HL-60 (cell line): Measurements from ENCODE around the gene RFX1.
"Not testable (repeated sequence)": the region's sequence is repeated elsewhere in the genome, so short reads cannot be mapped to it uniquely, and the experiment has no call there.

Experiments used
- DNase-seq, 2 experiments: peaks; one replicate each; pipeline ENCODE4 v3.0.0-alpha.2; 2010 to 2020; ENCODE audit warnings: low read depth in 1 of 2, low spot score in 1 of 2
- H3K27ac ChIP-seq: fragments of 250-450 bp; sonication (Bioruptor Pico); replicated peaks from 2 replicates; pipeline ENCODE4 v1.5.1; 2020; ENCODE audit warnings: mild to moderate bottlenecking, moderate library complexity
- H3K27me3 ChIP-seq: fragments of 250-450 bp; sonication (Bioruptor Pico); 2 replicates; pipeline ENCODE4 v1.5.1; 2021; ENCODE audit warnings: mild to moderate bottlenecking, moderate library complexity; ENCODE audit not compliant: insufficient read depth, poor library complexity, severe bottlenecking
- H3K4me3 ChIP-seq: replicated peaks from 2 replicates; pipeline ENCODE4 v1.5.1; 2011; ENCODE audit warnings: mild to moderate bottlenecking, control low read depth, low read length; ENCODE audit not compliant: insufficient read depth
- CTCF ChIP-seq: IDR thresholded peaks from one replicate; pipeline ENCODE4 v1.5.1; 2011; ENCODE audit warnings: low read length, control low read depth, inconsistent platforms; ENCODE audit not compliant: insufficient read depth
- GABPA ChIP-seq: IDR thresholded peaks from 2 replicates; pipeline ENCODE4 v1.6.1; 2012; ENCODE audit warnings: low read depth
- POLR2AphosphoS5 ChIP-seq: IDR thresholded peaks from 2 replicates; pipeline ENCODE4 v1.6.1; 2012; ENCODE audit warnings: low read depth
- SPI1 ChIP-seq: IDR thresholded peaks from 2 replicates; pipeline ENCODE4 v1.6.1; 2012; ENCODE audit warnings: low read depth, mild to moderate bottlenecking, borderline replicate concordance
- TF ChIP-seq, protein P1 (sequence below): IDR thresholded peaks from 2 replicates; pipeline ENCODE4 v1.6.1; 2012; ENCODE audit warnings: low read depth; ENCODE audit not compliant: insufficient replicate concordance

RFX1 gene

GRCh38 chr19:14053500-14053899 lies 47.4 kb upstream of the RFX1 start:
- H3K27me3 ChIP-seq, result peaks cover 17% of the 10 kb centered on the region
- no peak overlapping the region for H3K4me3 ChIP-seq
- DNase-seq, result no peak
- TF ChIP-seq POLR2AphosphoS5 (no peak), SPI1 (no peak), GABPA (no peak), CTCF (no peak)
- TF ChIP-seq, protein P1, sequence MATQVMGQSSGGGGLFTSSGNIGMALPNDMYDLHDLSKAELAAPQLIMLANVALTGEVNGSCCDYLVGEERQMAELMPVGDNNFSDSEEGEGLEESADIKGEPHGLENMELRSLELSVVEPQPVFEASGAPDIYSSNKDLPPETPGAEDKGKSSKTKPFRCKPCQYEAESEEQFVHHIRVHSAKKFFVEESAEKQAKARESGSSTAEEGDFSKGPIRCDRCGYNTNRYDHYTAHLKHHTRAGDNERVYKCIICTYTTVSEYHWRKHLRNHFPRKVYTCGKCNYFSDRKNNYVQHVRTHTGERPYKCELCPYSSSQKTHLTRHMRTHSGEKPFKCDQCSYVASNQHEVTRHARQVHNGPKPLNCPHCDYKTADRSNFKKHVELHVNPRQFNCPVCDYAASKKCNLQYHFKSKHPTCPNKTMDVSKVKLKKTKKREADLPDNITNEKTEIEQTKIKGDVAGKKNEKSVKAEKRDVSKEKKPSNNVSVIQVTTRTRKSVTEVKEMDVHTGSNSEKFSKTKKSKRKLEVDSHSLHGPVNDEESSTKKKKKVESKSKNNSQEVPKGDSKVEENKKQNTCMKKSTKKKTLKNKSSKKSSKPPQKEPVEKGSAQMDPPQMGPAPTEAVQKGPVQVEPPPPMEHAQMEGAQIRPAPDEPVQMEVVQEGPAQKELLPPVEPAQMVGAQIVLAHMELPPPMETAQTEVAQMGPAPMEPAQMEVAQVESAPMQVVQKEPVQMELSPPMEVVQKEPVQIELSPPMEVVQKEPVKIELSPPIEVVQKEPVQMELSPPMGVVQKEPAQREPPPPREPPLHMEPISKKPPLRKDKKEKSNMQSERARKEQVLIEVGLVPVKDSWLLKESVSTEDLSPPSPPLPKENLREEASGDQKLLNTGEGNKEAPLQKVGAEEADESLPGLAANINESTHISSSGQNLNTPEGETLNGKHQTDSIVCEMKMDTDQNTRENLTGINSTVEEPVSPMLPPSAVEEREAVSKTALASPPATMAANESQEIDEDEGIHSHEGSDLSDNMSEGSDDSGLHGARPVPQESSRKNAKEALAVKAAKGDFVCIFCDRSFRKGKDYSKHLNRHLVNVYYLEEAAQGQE, result no peak
- H3K27ac ChIP-seq, result no peak overlapping the region

DNA sequence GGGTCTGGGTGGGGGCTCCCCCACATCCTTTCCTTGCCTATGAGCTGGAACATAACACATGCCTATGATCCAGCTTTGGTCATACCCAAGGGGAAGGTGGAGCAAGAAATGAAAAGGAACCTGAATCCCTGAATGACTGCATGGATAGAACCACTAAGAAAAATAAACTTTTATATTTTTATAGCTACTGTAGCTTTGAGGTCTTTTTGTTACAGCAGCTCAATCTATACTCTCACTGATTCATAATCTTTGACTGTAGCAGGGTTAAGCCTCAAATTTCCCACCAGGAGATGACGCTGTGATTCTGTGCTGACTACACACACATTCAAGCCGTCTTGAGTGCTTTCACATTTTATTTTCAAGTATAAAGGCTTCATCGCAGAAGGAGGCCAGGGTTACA lies 46.9 kb upstream of the RFX1 start:
- H3K4me3 ChIP-seq, result no peak overlapping the region
- H3K27me3 ChIP-seq, result peaks cover 12% of the 10 kb centered on the region
- no peak overlapping the region for H3K27ac ChIP-seq
- TF ChIP-seq CTCF (no peak), SPI1 (no peak), GABPA (no peak), POLR2AphosphoS5 (no peak)
- TF ChIP-seq, protein P1, result no peak
- DNase-seq, result no peak

GRCh38 chr19:14052470-14052869 lies 46.4 kb upstream of the RFX1 start:
- Histone ChIP-seq H3K27me3 (peaks cover 8% of the 10 kb centered on the region), H3K27ac (no peak overlapping the region), H3K4me3 (no peak overlapping the region)
- DNase-seq, result no peak
- TF ChIP-seq POLR2AphosphoS5 (no peak), SPI1 (no peak), CTCF (no peak), GABPA (no peak)

GRCh38 chr19:14051980-14052379 lies 45.9 kb upstream of the RFX1 start:
- H3K4me3 ChIP-seq, result no peak overlapping the region
- no peak overlapping the region for H3K27ac ChIP-seq
- TF ChIP-seq POLR2AphosphoS5 (no peak), SPI1 (no peak), GABPA (no peak), CTCF (no peak)
- TF ChIP-seq, protein P1, result no peak
- H3K27me3 ChIP-seq, result peaks cover 7% of the 10 kb centered on the region
- DNase-seq, result no peak

DNA sequence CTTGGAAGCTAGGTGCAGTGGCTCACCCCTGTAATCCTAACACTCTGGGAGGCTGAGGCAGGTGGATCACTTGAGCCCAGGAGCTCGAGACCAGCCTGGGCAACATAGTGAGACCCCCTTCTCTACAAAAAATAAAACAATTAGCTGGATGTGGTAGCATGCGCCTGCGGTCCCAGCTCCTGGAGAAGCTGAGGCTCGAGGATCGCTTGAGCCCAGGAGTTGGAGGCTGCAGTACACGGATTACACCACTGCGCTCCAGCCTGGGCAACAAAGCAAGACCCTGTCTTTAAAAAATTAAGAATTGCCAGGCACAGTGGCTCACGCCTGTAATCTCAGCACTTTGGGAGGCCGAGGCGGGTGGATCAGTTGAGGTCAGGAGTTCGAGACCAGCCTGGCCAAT lies 44.8 kb upstream of the RFX1 start:
- not testable (repeated sequence) for H3K4me3 ChIP-seq, DNase-seq, H3K27ac ChIP-seq, H3K27me3 ChIP-seq
